NCI-H1930 (cell line): ENCODE results near the gene UGP2.
A peak's percentile ranks its signal among the peaks of the same experiment; 100 is the strongest.
"Not testable (repeated sequence)": the region's sequence is repeated elsewhere in the genome, so short reads cannot be mapped to it uniquely, and the experiment has no call there.

Experiments
- DNase-seq, 2 experiments: peaks; one replicate each; lab custom pipeline; 2025; lab: John Stamatoyannopoulos, UW

Gene UGP2

GRCh38 chr2:63841254-63842022, at the start of gene UGP2:
Gene UGP2 (plus strand): TSS chr2:63841896. CDS start chr2:63842186, 290 bp downstream.
- DNase-seq, result peak; percentile 50 to 69

GRCh38 chr2:63792530-63792929, 49.2 kb upstream of the UGP2 start:
- no peak for DNase-seq

- DNase-seq, result no peak
These were observed 45.3 kb upstream of the UGP2 start for GRCh38 chr2:63796366-63796765.

DNA sequence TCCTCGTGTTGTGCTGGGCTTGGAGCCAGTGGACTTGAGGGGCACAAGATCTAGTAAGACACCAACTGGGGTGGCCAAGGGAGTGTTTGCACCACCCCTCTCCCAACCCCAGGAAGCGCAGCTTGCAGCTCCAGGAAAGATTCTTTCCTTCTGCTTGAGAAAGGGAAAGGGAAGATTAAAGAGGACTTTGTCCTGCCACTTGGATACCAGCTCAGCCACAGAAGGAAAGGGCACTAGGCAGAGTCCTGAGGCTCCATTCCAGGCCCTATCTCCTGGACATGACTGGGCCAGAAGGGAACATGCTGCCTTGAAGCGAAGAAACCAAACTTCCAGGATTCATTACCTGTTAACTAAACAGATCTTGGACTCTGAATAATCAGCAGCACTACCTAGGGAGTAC, 44.9 kb upstream of the UGP2 start:
- no peak for DNase-seq

DNA sequence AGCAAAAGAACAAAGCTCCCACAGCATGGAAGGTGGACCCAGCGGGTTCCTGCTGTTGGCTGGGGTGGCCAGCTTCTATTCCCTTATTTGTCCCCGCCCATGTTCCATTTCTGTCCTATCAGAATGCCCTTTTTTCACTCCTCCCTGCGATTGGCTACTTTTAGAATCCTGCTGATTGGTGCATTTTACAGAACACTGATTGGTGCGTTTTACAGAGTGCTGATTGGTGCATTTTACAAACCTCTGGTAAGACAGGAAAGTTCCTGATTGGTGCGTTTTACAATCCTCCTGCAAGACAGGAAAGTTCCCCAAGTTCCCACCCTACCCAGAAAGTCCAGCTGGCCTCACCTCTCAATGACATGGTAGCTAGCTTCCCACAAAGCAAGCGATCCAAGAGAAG, 40.2 kb upstream of the UGP2 start:
- DNase-seq, result no peak

- no peak for DNase-seq
These were observed 36.3 kb upstream of the UGP2 start for GRCh38 chr2:63805412-63805811.

DNA sequence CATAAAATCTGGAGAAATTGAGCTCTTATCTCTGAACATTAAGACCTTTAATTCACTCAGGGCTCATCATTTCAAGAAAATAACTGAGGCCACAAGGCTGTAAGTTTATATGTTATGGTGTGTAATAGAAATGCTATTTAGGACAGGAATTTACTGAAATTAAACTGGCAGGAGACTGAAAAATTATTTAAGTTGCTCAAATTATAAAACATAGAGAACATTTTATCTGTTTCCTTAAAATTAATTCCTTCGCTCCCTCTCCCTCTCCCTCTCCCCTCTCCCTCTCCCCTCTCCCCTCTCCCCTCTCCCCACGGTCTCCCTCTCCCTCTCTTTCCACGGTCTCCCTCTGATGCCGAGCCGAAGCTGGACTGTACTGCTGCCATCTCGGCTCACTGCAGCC, 33.7 kb upstream of the UGP2 start:
- not testable (repeated sequence) for DNase-seq

DNA sequence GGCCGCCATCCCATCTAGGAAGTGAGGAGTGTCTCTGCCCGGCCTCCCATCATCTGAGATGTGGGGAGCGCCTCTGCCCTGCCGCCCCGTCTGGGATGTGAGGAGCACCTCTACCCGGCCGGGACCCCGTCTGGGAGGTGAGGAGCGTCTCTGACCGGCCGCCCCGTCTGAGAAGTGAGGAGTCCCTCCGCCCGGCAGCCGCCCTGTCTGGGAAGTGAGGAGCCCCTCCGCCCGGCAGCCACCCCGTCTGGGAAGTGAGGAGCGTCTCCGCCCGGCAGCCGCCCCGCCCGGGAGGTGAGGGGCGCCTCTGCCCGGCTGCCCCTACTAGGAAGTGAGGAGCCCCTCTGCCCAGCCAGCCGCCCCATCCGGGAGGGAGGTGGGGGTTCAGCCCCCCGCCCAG, 32.8 kb upstream of the UGP2 start:
- not testable (repeated sequence) for DNase-seq

- DNase-seq, result no peak
These were observed 30.6 kb upstream of the UGP2 start for GRCh38 chr2:63811063-63811462.

DNA sequence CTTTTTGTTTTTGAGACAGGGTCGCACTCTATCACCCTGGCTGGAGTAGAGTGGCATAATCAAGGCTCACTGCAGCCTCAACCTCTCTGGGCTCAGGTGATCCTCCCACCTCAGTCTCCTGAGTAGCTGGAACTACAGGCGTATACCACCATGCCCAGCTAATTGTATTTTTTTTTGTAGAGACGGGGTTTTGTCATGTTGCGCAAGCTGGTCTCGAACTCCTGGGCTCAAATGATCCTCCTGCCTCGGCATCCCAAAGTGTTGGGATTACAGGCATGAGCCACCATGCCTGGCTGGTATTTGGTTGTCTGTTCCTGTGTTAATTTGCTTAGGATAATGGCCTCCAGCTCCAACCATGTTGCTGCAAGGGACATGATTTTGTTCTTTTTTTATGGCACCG, 29.8 kb upstream of the UGP2 start:
- not testable (repeated sequence) for DNase-seq

DNA sequence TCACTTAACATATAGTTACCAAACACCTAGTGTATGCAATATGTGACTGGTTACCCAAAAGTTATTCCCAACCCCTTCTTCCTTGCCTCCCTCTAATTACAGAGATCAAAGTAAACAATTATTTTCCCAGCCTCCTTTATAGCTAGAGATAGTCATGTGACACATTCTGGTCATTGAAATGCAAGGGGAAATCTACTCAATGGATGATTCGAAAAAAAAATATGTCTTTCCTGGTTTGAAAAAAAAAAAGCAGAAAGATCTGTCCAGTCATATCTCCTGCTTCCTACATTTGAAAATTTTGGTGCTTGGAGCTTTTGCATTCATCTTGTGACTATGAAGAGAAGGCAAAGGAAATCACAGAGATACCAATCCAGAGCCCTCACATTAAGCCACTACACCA, 27.6 kb upstream of the UGP2 start:
- no peak for DNase-seq

DNA sequence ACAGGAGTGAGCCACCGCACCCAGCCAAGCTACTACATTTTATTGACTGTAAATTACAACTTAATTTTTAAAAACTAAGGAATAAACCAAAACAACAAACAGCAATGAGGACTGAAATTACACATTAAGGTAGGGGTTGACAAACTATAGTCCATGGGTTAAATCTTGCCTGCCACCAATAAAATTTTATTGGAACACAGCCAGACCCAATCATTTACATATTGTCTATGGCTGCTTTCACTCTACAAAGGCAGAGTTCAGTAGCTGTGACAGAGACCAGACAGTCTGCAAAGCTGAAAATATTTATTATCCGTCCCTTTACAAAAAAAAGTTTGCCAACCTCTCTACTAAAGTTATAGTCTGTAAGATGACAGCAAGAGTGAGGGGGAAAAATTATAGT, 24.3 kb upstream of the UGP2 start:
- DNase-seq, result peak in 1 of 2 experiments; percentile 42

DNA sequence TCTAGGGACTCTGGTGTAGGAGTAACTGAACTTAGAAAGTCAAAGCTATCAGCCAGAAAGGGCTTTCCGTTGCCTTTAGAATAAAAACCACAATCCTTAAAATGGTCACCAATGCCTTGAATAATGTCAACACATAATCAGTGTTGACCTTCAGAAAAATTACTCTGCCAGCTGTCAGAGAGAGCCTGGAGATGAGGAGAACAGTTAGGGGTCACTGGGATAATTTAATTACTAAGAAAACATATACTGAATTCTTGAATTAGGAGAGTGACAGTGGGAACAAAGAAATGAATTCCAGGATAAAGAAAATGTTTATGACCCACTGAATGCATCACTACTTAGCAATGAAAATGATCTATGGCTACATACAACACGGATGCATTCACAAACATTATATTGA, 23.4 kb upstream of the UGP2 start:
- peak; percentile 88 for DNase-seq

GRCh38 chr2:63819256-63819655, 22.4 kb upstream of the UGP2 start:
- DNase-seq, result peak in 1 of 2 experiments; percentile 27

GRCh38 chr2:63819765-63820717, 21.7 kb upstream of the UGP2 start:
- DNase-seq, result no peak

DNA sequence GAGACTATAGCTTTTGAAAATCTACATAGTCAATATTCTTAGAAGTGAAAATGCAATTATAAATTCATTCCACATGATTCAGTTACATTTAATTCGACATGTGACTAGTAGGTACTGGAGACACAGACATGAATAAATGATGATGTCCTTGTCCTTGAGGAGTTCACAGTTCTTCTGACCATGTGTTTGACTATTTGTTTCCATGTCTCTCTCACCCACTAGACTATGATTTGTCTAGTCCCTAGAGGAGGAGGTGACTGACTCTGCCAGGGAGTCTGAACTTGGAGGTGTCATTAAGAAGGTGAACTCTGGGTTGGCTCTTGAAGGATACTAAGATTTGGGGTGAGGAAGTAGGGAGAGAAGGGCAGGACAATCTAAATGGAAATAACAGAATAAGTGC, 20.7 kb upstream of the UGP2 start:
- DNase-seq, result no peak

DNA sequence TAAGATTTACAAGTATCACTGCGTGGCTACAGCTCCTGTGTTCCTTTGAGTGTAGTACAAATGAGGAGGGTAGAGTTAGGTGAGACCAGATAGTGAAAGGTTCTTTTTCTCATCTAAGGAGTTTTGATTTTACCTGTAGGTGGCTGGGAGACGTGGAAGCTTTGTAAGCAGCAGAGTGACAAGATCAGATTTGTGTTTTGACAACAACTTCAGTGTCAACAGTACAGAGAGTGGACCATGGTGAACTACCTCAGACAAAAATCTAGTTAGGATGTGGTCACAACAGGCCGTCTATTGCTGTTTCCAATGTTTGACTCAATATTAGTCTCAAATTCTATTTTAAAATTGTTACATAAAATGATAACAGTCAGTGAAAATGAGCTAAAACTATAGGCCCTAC, 20.3 kb upstream of the UGP2 start:
- DNase-seq, result no peak

GRCh38 chr2:63822478-63822877, 19.2 kb upstream of the UGP2 start:
- no peak for DNase-seq

DNA sequence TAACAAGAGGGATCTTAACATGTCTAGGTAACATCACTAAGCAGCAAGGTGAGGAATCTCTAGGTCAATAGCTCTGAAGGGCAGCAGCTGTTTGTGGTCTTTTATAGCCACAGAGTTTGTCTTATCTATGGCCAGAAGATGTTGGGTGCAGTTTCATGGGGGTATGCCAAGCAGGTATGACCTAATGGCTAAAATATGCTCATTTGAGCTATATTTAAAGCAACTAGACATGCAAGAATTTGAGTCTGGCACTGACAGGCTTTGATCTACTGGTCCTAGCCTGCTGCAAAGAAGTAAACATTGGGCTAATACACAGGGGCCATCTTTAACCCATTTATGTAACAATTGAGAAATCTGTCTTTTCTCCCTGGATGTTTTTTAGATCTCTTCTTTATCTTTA, 13.9 kb upstream of the UGP2 start:
- no peak for DNase-seq

DNA sequence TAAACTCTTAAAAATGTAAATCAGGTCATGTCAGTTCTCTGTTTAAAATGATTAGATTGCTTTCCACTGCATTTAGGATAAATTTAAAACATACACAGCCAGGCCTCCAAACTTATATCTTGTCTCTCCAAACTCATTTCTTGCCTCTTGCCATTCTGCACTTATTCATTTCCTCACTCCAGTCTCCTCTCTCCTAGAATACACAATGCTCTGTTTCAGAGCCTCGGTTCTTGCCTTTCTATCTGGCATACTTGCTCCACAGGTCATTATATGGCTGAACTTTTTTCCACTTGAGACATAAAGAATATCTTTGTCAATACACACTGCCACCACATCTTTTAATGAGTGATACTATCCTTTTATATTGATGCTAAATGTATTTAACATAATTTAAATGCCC, 10.5 kb upstream of the UGP2 start:
- no peak for DNase-seq

DNA sequence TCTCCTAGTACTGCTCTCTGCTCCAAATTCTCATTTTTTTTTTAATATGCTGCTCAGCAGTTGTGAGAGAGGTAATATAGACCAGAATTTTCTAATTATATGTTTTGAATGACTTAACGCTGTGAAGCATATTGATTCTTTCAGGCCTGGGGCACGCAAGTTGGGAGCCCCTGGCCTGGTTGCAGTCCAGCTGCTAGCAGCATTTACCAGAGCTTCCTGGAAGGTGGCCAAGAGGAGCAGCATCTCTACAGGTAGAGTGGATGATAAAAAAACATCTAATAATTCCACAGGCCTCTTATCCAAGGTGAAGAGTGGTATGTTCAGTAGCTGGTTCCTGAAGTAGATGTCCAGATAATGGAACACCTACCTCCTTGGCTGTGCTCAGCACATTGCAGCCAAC, 7.3 kb upstream of the UGP2 start:
- no peak for DNase-seq

DNA sequence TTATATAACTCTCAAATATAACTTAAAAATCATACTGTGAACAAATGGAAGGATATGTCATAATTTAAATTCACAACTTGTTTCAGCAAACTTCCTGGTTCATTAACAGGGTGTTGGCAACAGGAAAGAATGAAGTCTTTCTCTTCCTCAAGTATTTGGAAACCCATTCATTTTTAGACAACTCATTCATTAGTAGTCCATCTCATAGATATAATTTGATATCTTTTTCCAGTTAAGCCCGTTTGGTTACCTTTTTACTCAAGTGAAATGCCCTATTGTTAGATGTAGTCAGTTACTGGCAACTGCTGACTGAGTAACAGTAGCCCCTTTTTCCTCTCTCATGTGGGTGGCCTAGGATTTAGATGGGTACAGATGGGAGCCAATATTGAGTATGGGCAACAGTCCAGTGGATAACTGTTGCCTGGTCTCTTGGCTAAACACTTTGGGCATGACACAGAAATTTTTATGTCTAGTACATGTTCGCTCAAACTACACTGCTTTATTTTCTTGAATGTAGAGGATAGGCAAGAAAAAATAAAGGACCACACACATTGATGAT, 4.6 kb upstream of the UGP2 start:
- DNase-seq, result no peak
